Calu3 (cell line): ENCODE measurements around the gene CACNA2D1. TPM values are rescaled to one million over a fixed set of nuclear protein-coding genes. Genes with fewer than 3 reads are reported as not detected.

Experiments
- BruUV-seq: library from RNA; stranded (reverse); fragments of 400-500 nt; replicated peaks from 2 replicates; lab custom pipeline; 2021; lab: Mats Ljungman, UMichigan
- CTCF ChIA-PET: fragments of 300-600 bp; sonication (Branson Sonifier 250); formaldehyde crosslinking; loops from one replicate; lab custom pipeline; 2022; ENCODE audit warnings: antibody characterized with exemption; lab: Charles Lee
- DNase-seq: peaks from one replicate; pipeline ENCODE4 v3.0.0; 2022
- H3K27ac Mint-ChIP-seq: one replicate; pipeline ENCODE4 v1.8.0; 2022; ENCODE audit warnings: mixed read lengths; ENCODE audit not compliant: unreplicated experiment
- H3K27me3 Mint-ChIP-seq: one replicate; pipeline ENCODE4 v1.8.0; 2022; ENCODE audit warnings: mixed read lengths; ENCODE audit not compliant: unreplicated experiment
- H3K36me3 Mint-ChIP-seq: one replicate; pipeline ENCODE4 v1.8.0; 2022; ENCODE audit warnings: mild to moderate bottlenecking, moderate library complexity, mixed read lengths; ENCODE audit not compliant: insufficient read depth, unreplicated experiment
- H3K4me1 Mint-ChIP-seq: one replicate; pipeline ENCODE4 v1.8.0; 2022; ENCODE audit warnings: mild to moderate bottlenecking, low read depth, mixed read lengths; ENCODE audit not compliant: unreplicated experiment
- H3K4me3 Mint-ChIP-seq: one replicate; pipeline ENCODE4 v1.8.0; 2022; ENCODE audit warnings: mild to moderate bottlenecking, low read depth, moderate library complexity, mixed read lengths; ENCODE audit not compliant: unreplicated experiment
- H3K9me3 Mint-ChIP-seq: one replicate; pipeline ENCODE4 v1.8.0; 2022; ENCODE audit warnings: low read depth, mixed read lengths; ENCODE audit not compliant: unreplicated experiment
- intact Hi-C: fragments of 100-400 bp; cut with micrococcal nuclease; formaldehyde crosslinking; loops from one replicate; pipeline ENCODE4 v1.10.0; 2022; ENCODE audit not compliant: unreplicated experiment
- total RNA-seq: library from RNA; stranded (reverse); gene quantifications from 2 replicates; pipeline ENCODE4 v1.2.3, GENCODE V29; 2022
- TF ChIP-seq, protein P1 (sequence below): fragments of 200-600 bp; IDR thresholded peaks from one replicate; pipeline ENCODE4 v1.8.0; 2022; ENCODE audit warnings: antibody characterized with exemption; ENCODE audit not compliant: unreplicated experiment

Gene CACNA2D1
- total RNA-seq, 1 experiment from 2014 or later: 10.4 TPM

DNA sequence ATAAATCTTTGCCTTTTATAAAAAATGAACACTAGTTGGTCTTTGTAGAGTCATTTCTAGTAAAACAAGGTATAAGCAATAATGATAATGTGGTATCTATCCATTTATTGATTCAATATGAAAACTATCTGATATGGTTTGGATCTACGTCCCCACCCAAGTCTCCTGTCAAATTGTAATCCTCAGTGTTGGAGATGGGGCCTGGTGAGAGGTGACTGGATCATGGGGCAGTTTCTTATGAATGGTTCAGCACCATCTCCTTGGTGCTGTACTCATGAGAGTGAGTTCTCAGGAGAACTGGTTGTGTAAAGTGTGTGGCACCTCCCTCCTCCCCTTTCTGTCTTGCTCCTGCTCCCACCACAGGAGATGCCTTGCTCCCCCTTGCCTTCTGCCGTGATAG lies 288.8 kb downstream of the CACNA2D1 start:
- intact Hi-C loops: no loop called here
- DNase-seq: no peak
- H3K27ac Mint-ChIP-seq: no peak overlapping the region
- H3K36me3 Mint-ChIP-seq: no peaks in the 10 kb centered on the region
- no peak overlapping the region for H3K4me3 Mint-ChIP-seq
- TF ChIP-seq, protein P1, sequence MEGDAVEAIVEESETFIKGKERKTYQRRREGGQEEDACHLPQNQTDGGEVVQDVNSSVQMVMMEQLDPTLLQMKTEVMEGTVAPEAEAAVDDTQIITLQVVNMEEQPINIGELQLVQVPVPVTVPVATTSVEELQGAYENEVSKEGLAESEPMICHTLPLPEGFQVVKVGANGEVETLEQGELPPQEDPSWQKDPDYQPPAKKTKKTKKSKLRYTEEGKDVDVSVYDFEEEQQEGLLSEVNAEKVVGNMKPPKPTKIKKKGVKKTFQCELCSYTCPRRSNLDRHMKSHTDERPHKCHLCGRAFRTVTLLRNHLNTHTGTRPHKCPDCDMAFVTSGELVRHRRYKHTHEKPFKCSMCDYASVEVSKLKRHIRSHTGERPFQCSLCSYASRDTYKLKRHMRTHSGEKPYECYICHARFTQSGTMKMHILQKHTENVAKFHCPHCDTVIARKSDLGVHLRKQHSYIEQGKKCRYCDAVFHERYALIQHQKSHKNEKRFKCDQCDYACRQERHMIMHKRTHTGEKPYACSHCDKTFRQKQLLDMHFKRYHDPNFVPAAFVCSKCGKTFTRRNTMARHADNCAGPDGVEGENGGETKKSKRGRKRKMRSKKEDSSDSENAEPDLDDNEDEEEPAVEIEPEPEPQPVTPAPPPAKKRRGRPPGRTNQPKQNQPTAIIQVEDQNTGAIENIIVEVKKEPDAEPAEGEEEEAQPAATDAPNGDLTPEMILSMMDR: no peak
- BruUV-seq: no TSS peak
- CTCF ChIA-PET: no interaction called here
- H3K9me3 Mint-ChIP-seq: no peaks in the 10 kb centered on the region
- no peaks in the 10 kb centered on the region for H3K4me1 Mint-ChIP-seq
- H3K27me3 Mint-ChIP-seq: no peaks in the 10 kb centered on the region

DNA sequence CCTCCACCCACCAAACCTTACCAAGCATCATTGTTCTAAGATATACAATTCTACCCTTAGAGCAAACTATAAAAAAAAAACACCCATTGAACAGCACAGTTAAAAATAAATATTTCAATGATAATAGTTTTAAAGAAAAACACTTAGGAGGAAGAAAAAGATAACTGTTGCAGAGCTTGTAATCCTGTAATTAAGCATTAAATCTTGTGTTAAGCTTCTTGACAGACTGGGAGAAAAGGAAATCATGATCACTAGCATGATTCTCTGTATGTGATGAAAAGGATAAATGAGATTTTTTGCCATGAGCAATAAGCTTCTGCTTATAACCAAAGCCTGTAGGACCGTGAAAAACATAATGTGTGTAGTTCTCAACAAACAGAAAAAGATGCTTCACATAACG lies 289.8 kb downstream of the CACNA2D1 start:
- DNase-seq: no peak
- TF ChIP-seq, protein P1: no peak
- CTCF ChIA-PET: no interaction called here
- Mint-ChIP-seq H3K4me3 (no peak overlapping the region), H3K27ac (no peak overlapping the region), H3K9me3 (no peaks in the 10 kb centered on the region), H3K4me1 (no peaks in the 10 kb centered on the region), H3K27me3 (no peaks in the 10 kb centered on the region), H3K36me3 (no peaks in the 10 kb centered on the region)
- BruUV-seq: no TSS peak
- intact Hi-C loops: no loop called here

DNA sequence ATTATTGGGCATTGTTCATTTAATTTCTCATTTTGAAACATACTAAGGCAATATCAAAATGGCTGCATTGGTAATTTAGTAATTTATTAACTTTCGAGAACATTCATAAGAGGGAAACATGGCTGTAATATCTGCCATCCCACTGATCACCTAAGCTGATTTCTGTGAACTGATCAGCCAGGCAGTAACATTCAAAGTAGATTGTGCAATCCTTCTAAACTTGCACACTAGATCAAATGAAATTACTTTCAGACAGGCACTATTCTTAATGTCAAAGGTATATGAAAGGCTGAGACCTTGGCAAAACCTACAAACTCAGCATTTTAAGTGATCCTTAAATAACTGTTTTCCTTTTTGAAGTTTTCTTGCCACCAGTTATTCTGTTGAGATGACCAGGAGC lies 290.7 kb downstream of the CACNA2D1 start:
- CTCF ChIA-PET: no interaction called here
- no peaks in the 10 kb centered on the region for H3K27me3 Mint-ChIP-seq
- no peak overlapping the region for H3K27ac Mint-ChIP-seq
- intact Hi-C loops: no loop called here
- TF ChIP-seq, protein P1: no peak
- no peak overlapping the region for H3K4me3 Mint-ChIP-seq
- DNase-seq: no peak
- no TSS peak for BruUV-seq
- H3K36me3 Mint-ChIP-seq: no peaks in the 10 kb centered on the region
- H3K9me3 Mint-ChIP-seq: no peaks in the 10 kb centered on the region
- H3K4me1 Mint-ChIP-seq: no peaks in the 10 kb centered on the region

DNA sequence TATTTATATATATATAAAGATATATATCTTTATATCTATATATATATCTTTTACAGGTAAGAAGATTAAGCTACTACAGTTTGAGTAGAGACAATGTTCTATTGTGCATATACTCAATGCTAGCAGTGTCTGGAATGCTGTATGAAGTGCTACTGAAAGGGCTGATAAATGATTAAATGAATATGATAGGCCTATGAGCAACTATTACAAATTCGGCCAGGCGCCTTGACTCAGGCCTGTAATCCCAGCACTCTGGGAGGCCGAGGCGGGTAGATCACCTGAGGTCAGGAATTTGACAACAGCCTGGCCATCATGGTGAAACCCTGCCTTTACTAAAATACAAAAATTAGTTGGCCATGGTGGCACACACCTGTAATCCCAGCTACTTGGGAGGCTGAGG lies 297.1 kb downstream of the CACNA2D1 start:
- no TSS peak for BruUV-seq
- no peaks in the 10 kb centered on the region for H3K4me1 Mint-ChIP-seq

More for the DNA sequence above, 297.1 kb downstream of the CACNA2D1 start:
- no peaks in the 10 kb centered on the region for H3K36me3 Mint-ChIP-seq
- intact Hi-C loops: no loop called here
- H3K9me3 Mint-ChIP-seq: no peaks in the 10 kb centered on the region
- CTCF ChIA-PET: interaction anchor here (0.5 kb wide), 1 partner anchor 16 kb away, joined by 3 read pairs; no protein-coding TSS in a partner anchor
- no peak overlapping the region for H3K27ac Mint-ChIP-seq
- H3K4me3 Mint-ChIP-seq: no peak overlapping the region
- TF ChIP-seq, protein P1: no peak
- DNase-seq: no peak
- no peaks in the 10 kb centered on the region for H3K27me3 Mint-ChIP-seq
